ENCODE measurements around the gene TENT4B.
"Not testable (repeated sequence)": the region's sequence is repeated elsewhere in the genome, so short reads cannot be mapped to it uniquely, and the experiment has no call there.

The TENT4B gene

DNA sequence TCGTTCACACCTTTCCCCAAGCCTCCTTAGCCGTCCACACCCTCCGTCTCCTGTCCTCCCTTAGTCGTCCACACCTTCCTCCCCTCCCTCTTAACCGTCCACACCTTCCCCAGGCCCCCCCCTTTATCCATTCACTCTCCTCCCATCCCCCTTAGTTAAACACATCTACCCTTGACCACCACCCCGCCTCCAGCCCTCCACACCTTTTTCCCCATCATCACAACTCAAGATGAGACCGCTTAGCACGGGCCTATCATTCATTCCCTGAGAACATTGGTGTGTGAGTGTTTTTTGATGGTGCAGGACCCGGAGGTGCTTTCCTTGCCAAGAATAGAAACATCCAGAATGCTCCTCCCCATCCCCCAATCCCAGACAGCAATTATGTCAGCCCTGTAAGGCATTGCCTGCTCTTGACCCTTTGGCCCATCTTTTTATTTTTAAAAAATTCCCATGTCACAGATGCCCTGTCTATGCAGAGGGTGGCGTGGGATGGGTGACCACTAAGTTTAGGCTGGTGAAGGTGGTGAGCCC lies 1.4 kb downstream of the TENT4B start:
- DNase-seq (ENCODE audit: low spot score) = no peak

DNA sequence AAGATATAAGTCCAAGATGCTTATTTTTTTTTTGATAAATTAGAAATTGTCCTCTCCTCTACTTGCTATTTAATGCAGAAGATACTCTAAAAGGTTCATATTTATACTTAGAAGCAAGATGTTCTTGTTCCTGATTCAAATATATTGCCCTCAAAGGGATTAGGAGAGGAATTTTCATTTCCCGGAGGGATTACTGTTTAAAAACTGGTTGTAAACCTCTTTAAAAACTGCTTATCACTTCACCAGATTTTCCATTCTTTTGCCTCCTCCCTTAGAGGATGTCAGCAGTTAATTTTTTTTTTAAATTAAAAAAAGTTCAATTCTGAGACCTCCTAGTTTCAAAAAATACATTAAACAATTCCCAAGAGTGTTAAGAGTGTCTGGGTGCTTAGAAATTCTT lies 2.8 kb downstream of the TENT4B start:
- no peak for DNase-seq (ENCODE audit: low spot score)

DNA sequence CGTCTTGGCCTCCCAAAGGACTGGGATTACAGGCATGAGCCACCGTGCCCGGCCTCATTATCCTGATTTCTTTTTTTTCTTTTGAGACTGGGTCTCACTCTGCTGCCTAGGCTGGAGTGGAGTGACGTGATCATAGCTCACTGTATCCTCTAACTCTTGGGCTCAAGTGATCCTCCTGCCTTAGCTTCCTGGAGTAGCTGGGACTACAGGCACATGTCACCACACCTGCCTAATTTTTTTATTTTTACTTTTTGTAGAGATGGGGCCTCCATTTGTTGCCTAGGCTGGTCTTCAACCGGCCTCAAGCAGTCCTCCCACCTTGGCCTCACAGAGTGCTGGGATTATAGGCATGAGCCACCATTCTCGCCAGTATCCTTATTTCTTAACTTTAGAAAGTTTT lies 3.5 kb downstream of the TENT4B start:
- no peak for DNase-seq (ENCODE audit: low spot score)

DNA sequence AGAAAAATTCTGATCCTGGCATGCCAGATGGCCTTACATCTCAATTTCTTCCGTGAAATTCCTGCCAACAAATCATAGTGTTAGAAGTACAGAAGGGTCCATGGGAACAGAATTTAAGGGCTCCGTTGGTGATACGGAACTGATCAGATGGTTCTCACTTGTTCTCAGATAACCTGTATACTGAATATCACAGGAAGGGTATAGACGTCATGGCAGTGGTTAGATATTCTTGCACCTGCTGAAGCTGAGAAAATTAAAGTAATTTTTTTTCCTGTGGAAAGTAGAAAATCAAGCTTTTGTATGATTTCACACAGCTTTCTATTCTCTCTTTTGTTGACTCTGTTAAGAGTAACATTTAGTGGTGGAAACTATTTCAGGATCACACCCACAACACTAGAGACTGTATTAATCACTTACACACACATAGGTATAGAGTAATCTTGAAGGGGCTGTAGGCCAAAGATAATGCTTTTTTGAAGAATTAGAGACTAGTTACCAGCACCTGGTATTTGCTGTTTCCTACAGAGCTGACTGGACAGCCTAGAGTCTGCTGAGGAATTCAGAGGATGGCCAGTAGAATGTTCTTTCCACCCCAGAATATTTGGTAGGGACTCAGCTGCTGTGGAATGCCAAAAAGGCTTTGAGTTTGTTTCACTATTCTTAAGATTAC lies 7.5 kb downstream of the TENT4B start:
- DNase-seq (ENCODE audit: low spot score) = no peak

DNA sequence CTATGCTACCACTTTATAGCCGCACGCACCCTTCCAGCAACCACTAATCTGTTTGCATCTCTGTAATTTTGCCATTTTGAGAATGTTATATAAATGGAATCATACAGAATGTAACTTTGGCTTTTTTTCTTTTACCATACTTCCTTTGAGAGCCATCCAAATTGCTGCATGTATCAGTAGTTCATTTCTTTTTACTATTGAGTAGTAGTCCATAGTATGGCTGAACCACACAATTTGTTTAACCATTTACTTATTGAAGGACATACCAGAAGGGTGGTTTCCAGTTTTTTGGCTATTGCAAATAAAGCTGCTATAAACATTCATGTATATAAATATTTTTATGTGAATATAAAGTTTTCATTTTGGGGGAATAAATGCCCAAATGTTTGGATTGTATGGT lies 8.8 kb downstream of the TENT4B start:
- DNase-seq (ENCODE audit: low spot score) = no peak

DNA sequence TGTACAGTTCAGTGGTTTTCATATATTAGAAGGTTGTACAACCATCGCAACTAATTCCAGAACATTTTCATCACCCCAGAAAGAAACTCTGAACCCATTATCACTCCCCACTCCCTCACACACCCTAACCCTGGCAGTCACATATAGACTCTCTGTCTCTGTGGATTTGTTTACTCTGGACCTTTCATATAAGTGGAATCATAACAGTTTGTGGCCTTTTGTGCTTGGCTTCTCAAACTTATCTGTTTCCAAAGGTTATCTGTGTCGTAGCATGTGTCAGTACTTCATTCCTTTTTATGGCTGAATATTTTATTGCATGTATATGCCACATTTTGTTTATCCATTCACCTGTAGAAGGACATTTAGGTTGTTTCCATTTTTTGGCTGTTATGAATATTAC lies 12.4 kb downstream of the TENT4B start:
- no peak for DNase-seq (ENCODE audit: low spot score)

DNA sequence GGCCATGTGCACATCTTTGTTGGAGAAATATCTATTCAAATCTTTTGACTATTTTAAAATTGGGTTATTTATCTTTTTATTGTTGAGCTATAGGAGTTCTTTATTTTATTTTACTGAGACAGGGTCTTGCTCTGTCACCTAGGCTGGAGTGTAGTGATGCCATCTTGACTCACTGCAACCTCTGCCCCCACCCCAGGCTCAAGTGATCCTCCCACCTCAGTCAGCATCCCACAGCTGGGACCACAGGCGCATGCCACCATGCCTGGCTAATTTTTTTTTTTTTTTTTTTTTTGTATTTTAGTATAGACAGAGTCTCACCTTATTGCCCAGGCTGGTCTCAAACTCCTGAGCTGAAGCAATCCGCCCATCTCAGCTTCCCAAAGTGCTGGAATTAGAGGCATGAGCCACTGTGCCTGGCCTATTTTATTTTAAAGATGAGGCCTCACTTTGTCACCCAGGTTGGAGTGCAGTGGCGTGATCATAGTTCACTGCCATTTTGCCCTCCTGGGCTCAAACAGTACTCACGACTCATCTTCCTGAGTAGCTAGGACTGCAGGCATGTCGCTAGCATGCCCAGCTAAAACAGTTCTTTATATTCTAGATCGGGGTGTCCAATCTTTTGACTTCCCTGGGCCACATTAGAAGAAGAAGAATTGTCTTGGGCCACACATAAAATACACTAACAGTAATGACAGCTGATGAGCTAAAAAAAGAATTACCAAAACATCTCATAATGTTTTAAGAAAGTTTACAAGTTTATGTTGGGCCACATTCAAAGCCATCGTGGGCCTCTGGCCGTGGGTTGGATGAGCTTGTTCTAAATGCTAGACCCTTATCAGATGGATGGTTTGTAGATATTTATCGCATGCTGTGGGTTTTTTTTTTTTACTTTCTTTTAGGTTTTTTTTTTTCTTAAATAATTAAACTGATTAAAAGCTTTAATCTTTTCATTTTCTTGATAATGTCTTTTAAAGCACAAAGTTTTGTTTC lies 13.7 kb downstream of the TENT4B start:
- DNase-seq (ENCODE audit: low spot score) = no peak

DNA sequence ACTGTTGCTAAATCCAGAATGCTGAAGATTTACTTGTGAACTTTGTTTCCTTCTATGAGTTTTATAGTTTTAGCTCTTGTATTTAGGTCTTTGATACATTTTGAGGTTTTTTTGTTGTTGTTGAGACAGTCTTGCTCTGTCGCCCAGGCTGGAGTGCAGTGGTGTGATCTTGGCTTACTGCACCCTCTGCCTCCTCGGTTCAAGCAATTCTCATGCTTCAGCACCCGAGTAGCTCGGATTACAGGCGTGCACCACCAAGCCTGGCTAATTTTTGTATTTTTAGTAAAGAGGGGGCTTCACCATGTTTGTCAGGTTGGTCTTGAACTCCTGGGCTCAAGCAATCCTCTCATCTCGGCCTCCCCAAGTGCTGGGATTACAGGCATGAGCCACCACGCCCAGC lies 14.4 kb downstream of the TENT4B start:
- DNase-seq (ENCODE audit: low spot score) = no peak

DNA sequence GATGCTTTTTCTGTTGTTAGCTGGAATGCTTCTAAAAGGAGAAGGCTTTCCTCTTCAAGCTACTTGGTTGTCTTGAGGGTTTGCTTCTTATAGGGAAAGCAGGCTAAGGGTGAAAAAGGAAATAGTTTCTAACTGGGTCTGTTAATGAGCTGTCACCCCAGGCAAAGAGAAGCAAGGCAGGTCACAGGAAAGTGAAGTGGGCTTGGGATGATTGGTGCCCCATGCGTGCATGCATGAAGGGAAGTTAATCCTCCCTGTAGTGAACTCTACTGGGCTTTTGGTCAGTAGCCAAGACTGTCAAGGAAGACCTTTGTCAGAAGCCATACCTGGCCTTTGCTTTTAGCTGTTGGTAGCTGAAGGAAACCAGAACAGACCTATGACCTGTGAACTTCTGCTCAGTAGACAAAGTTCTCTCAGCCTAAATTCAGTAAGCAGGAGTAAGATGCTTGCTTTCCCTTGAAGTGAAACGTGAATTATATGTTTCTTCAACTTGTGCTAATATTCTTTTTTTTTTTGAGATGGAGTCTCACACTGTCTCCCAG lies 16.5 kb downstream of the TENT4B start:
- DNase-seq (ENCODE audit: low spot score) = no peak

DNA sequence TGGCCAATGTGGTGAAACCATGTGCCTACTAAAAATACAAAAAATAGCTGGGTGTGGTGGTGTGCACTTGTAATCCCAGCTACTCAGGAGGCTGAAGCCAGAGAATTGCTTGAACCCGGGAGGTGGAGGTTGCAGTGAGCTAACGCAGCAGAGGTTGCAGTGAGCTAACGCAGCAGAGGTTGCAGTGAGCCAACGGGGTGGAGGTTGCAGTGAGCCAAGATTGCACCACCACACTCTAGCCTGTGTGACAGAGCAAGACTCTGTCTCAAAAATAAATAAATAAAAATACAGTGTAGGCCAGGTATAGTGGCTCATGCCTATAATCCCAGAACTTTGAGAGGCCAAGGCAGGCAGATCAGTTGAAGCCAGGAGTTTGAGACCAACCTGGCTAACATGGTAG lies 18.7 kb downstream of the TENT4B start:
- not testable (repeated sequence) for DNase-seq (ENCODE audit: low spot score)

DNA sequence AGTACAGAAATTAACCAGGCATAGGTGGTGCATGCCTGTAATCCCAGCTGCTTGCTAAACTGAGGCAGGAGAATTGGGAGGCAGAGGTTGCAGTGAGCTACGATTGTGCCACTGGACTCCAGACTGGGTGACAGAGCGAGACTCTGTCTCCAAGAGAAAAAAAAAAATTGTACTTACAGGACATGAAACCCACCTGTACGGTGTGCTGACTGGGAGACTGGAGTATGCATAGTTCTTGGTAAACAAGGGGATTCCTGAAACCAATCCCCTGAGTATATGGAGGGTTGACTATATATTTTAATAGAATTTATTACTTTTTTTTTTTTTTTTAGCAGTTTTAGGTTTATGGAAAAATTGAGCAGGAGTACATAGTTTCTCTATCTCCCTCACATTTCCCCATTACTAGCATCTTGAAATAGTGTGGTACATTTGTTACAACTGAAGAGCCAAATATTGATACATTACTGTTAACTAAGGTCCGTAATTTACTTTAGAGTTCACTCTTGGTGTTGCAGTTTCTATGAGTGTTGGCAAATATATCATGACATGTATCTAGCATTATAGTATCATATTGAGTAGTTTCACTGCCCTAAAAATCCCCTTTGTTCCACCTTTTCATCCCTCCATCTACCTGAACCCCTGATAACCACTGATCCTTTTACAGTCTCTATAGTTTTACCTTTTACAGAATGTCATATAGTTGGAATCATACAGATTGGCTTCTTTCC lies 19.3 kb downstream of the TENT4B start:
- DNase-seq (ENCODE audit: low spot score) = no peak

DNA sequence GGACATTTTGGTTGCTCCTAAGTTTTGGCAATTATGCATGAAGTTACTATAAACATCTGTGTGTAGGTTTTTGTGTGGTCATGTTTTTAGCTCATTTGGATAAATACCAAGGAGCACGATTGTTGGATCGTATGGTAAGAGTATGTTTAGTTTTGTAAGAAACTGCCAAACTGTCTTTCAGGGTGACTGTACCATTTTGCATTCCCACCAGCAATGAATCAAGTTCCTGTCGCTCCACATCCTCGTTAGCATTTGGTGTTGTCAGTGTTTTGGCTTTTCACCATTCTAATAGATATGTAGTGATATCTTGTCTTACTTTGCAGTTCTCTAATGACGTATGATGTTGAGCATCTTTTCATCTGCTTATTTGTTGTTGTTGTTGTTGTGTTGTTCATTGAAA lies 20.2 kb downstream of the TENT4B start:
- no peak for DNase-seq (ENCODE audit: low spot score)

DNA sequence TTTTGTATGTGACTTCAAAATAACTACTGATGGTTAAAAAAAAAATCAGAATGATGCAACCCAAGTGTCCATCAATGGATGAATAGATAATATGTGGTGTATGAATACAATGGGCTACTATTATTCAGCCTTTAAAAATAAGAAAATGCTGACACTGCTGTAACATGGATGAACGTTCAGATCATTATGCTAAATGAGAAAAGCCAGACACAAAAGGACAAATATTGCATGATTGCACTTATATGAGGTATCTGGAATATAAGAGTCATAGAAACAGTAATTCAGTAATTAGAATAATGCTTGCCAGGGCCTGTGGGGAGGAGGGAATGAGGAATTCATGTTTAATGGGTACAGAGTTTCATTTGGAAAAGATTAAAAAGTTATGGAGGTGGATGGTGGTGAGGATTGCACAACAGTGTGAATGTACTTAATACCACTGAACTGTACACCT lies 25.4 kb downstream of the TENT4B start:
- DNase-seq (ENCODE audit: low spot score) = no peak

DNA sequence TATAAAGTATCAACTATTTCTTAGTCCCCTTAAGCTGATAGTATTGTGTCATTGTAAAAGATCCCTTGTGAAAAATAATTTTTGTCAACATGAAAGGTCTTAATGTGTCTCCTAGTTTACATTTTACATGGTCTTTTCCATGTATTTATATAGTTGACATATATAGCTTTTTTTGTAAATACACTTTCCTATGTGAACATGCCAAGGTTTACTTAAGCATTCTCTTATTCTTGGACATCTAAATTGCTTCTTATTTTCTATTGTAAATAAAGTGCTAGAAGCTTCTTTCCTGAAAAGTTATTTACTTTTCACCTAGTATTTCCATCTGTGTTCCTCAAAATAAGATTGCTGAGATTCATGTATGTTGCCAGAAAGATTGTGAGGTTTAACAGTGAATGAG lies 29.3 kb downstream of the TENT4B start:
- DNase-seq (ENCODE audit: low spot score) = no peak

DNA sequence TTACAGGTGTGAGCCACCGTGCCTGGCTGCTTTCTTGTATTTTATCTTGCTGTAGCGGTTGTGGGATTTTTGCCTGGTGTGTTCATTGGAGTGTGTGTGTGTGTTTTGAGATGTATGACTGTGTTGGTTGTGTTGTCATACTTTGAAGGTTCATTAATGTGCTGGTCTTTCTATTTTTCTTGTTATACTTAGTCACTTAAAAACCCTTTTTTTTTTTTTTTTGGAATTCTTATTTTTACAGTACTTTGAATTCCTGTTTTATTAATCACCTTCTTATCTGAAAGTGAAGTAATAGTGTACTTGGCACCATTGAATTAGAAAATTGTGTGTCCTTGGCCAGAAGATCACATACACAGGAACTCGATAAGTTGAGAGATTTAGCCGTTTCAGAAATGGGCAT lies 30.2 kb downstream of the TENT4B start:
- no peak for DNase-seq (ENCODE audit: low spot score)

DNA sequence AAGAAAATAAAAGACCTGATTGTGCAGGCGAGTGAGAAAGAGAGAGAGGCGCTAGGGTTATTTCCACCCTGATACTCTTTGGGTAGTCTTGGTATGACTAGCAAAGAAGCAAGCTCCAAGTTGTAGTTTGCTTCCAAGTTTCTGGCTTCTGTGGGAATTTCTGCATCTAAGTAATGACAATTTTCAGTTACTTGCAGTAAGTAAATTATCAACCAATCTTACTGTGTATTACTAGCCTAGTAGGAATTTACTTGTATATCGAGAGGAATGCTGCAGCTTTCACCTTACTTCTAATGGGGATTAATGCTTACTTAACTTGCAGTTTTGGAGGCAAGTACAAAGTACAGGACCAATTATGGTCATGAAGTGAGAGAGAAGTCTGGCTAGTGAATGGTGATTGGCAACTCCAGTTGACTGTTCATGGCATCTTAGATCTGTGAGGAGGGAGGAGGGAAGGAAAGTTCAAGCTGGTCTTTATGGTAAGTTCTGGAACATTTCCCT lies 31.9 kb downstream of the TENT4B start:
- no peak for DNase-seq (ENCODE audit: low spot score)

DNA sequence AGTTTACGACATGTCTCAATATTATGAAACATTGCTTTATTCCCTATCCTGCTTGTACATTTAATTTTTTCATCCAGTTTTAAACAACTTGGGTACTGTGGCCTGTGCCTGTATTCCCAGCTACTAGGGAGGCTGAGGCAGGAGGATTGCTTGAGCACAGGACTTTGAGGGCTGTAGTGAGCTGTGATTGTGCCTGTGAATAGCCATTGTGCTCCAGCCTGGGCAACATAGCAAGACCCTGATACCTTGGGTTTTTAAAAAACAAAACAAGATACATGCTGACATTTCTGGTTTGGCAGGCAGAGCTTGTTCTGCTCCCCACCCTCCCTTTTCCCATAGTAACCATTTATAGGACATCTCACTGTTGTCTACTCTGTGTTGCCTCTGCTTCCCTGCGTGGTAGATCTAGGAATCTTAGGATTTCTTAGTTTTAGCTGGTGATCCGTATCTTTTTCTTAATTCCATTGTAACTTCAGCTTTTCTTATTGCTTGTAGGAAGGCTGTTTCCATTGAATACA lies 35.6 kb downstream of the TENT4B start:
- DNase-seq (ENCODE audit: low spot score) = no peak

DNA sequence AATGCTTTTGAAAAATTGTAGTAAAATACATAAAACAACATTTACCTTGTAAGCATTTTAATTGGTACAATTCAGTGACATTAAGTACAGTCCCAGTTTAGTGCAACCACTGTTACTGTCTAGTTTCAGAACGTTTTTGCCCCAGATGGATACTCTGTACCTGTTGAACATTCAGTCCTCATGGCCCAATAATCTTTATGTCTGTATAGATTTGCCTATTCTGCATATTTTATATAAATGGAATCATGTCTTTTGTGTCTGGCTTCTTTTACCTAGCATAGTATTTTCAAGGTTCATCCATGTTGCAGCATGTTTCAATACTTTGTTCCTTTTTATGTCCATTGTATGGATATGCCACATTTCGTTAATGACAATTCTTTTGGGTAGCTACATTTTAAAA lies 37.2 kb downstream of the TENT4B start:
- DNase-seq (ENCODE audit: low spot score) = no peak

DNA sequence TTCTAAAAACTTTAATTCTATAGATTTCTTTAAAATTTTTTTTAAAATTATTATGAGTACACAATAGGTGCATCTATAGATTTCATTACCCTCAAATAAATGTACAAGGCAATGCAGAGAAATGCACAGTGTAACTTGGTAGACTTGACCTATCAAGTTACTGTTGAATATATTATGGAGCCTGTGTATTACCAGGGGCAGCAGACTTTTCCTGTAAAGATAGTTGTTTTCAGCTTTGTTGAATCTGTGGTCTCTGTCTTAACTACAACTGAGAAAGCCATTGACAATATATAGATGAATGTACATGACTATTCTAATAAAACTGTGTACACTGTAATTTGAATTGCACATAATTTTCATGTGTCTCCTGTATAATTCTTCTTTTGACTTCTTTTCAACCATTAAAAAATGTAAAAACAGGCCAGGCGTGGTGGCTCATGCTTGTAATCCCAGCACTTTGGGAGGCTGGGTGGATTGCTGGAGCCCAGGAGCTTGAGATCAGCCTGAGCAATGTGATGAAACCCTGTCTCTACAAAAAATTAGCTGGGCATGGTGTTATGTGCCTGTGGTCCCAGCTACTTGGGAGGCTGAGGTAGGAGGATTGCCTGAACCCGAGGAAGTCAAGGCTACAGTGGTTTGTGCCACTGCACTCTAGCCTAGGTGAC lies 39.4 kb downstream of the TENT4B start:
- no peak for DNase-seq (ENCODE audit: low spot score)

DNA sequence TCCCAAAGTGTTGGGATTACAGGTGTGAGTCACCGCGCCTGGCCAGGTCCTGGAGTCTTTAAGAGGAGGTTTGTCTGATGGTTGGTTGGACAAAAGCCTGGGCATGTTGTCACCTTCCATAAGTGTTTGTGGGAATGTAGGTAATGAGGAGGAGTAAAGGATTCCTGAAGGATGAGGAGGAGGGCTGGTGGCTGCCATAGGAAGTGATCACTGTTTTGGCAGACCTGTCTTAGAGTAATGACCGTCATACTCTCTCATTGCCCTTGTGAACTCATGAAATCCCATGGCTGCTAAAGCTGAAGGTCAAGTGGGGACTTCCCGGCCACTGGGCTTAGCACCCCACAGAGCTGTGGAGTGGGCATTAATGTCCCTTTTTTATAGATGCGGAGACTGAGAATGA lies 40.5 kb downstream of the TENT4B start:
- DNase-seq (ENCODE audit: low spot score) = no peak

DNA sequence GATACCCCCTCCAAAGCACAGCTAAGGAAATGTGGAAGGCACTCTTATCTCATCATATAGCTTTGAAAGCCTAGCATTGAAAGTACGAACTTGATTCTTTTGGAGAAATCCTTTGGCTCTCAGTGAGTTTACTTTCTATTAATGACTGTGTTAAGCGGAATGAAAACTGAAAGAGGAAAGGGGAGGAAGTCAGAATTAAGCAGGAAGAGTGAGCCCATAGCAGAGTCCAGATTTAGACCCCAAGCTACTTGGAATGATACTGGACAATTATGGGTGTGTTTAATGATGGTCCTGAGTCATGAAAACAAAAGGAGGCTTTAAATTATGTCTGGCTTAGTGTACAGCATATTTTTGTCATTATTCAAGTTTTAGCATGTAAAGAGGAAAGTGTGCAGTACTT lies 42.2 kb downstream of the TENT4B start:
- no peak for DNase-seq (ENCODE audit: low spot score)
